Neural cell (in vitro differentiated cells): ENCODE measurements around the gene MAPRE3.

Source experiments
- CTCF ChIP-seq: fragments of 450-650 bp; IDR thresholded peaks from 2 replicates; pipeline ENCODE4 v1.5.1; 2014; ENCODE audit warnings: antibody characterized with exemption, mild to moderate bottlenecking, moderate library complexity; ENCODE audit not compliant: poor library complexity, severe bottlenecking
- EZH2 ChIP-seq: fragments of 200-600, 300-800 bp; shearing (Covaris generic), sonication (generic); IDR thresholded peaks from 2 replicates; pipeline ENCODE4 v1.6.1; 2014; ENCODE audit warnings: antibody characterized with exemption, low read length, borderline replicate concordance, mild to moderate bottlenecking; ENCODE audit not compliant: insufficient read depth, poor library complexity, severe bottlenecking
- RAD21 ChIP-seq: fragments of 450-650 bp; conservative IDR thresholded peaks from 2 replicates; pipeline ENCODE4 v1.6.1; 2014; ENCODE audit warnings: antibody characterized with exemption, mild to moderate bottlenecking, moderate library complexity
- REST ChIP-seq: IDR thresholded peaks from 2 replicates; pipeline ENCODE4 v1.6.1; 2012; ENCODE audit warnings: borderline replicate concordance
- SMC3 ChIP-seq: fragments of 450-650 bp; conservative IDR thresholded peaks from 2 replicates; pipeline ENCODE4 v1.6.1; 2014; ENCODE audit warnings: antibody characterized with exemption, mild to moderate bottlenecking, moderate library complexity; ENCODE audit not compliant: poor library complexity
- TAF1 ChIP-seq: IDR thresholded peaks from 2 replicates; pipeline ENCODE4 v1.6.1; 2012; ENCODE audit warnings: low read depth

- TF ChIP-seq CTCF (no peak), SMC3 (no peak), EZH2 (no peak), TAF1 (no peak), REST (no peak), RAD21 (no peak)
Measured at GRCh38 chr2:26950246-26950645, 20.2 kb upstream of the MAPRE3 start.
